ENCODE data around the gene CASK. TPM values are rescaled to one million over a fixed set of nuclear protein-coding genes. Genes with fewer than 3 reads are reported as not detected.
A peak's percentile ranks its signal among the peaks of the same experiment; 100 is the strongest.

CASK gene
- total and polyA plus RNA-seq, 4 experiments from 2014 or later: 3.8 to 116 (median 68.6) TPM

- peaks cover 42 to 89% (median 60%) of the 10 kb centered on the region in 4 donors for H3K4me1 Mint-ChIP-seq
- peaks cover 69% of the 10 kb centered on the region for H3K4me1 ChIP-seq (ENCODE audit: insufficient read depth, low read length)
- H3K36me3 Mint-ChIP-seq: no peaks in the 10 kb centered on the region
- H3K27me3 ChIP-seq (ENCODE audit: insufficient read depth, low read length): no peaks in the 10 kb centered on the region
- intact Hi-C loops (cut with micrococcal nuclease): no loop called here
- no peaks in the 10 kb centered on the region for H3K9me3 Mint-ChIP-seq
- peak in 1 of 5 donors; percentile 23 for DNase-seq
- H3K4me3 ChIP-seq (ENCODE audit: low read length in 2 of 2): no peak overlapping the region
- no peaks in the 10 kb centered on the region for H3K27me3 Mint-ChIP-seq
- H3K36me3 ChIP-seq (ENCODE audit: insufficient read depth, low read length): no peaks in the 10 kb centered on the region
- no peaks in the 10 kb centered on the region for H3K9me3 ChIP-seq (ENCODE audit: control insufficient read depth in 1 of 2, low read length in 2 of 2)
- ChIA-PET POLR2A (ENCODE audit: partially characterized antibody) (no interaction called here), CTCF (ENCODE audit: partially characterized antibody) (no interaction called here)
- peak overlapping the region in 2 of 8 donors; percentile 17 to 50 for H3K4me3 Mint-ChIP-seq
- H3K27ac ChIP-seq (ENCODE audit: low read depth, low read length): no peak overlapping the region
- peak overlapping the region in 6 of 7 donors; percentile 26 to 88 (median 72) for H3K27ac Mint-ChIP-seq
Measured at GRCh38 chrX:41868392-41868977, 54.9 kb downstream of the CASK start.

- H3K27me3 ChIP-seq (ENCODE audit: insufficient read depth, low read length): no peaks in the 10 kb centered on the region
- POLR2A ChIA-PET (ENCODE audit: partially characterized antibody): interaction anchor here (0.7 to 1.1 kb wide), 4 partner anchors 29 to 61 kb away, joined by 3 to 4 read pairs (median 3); no protein-coding TSS in a partner anchor
- no peak overlapping the region for H3K4me3 ChIP-seq (ENCODE audit: low read length in 2 of 2)
- Mint-ChIP-seq H3K9me3 (no peaks in the 10 kb centered on the region), H3K4me1 (peaks cover 34 to 64% (median 45%) of the 10 kb centered on the region in 4 donors), H3K27me3 (no peaks in the 10 kb centered on the region), H3K4me3 (peak overlapping the region in 6 of 8 donors; percentile 9 to 76 (median 54)), H3K27ac (peak overlapping the region in 6 of 7 donors; percentile 19 to 81 (median 66)), H3K36me3 (peaks cover 0 to 1% of the 10 kb centered on the region in 2 donors)
- no peaks in the 10 kb centered on the region for H3K9me3 ChIP-seq (ENCODE audit: control insufficient read depth in 1 of 2, low read length in 2 of 2)
- H3K27ac ChIP-seq (ENCODE audit: low read depth, low read length): no peak overlapping the region
- H3K4me1 ChIP-seq (ENCODE audit: insufficient read depth, low read length): peaks cover 45% of the 10 kb centered on the region
- intact Hi-C loops (cut with micrococcal nuclease): loop anchor here (5.0 kb wide), 1 partner anchor 59 kb away; the partner anchor contains the start of gene CASK
- DNase-seq: peak in 3 of 5 donors; percentile 8 to 23 (median 12)
- H3K36me3 ChIP-seq (ENCODE audit: insufficient read depth, low read length): no peaks in the 10 kb centered on the region
- CTCF ChIA-PET (ENCODE audit: partially characterized antibody): interaction anchor here (1.0 to 1.1 kb wide), 2 partner anchors 62 to 1080 kb away, joined by 3 read pairs; no protein-coding TSS in a partner anchor
Measured at GRCh38 chrX:41863343-41864203, 59.8 kb downstream of the CASK start.

GRCh38 chrX:41862562-41863184 lies 60.7 kb downstream of the CASK start:
- no peak for DNase-seq
- Mint-ChIP-seq H3K27me3 (no peaks in the 10 kb centered on the region), H3K4me3 (peak overlapping the region in 5 of 8 donors; percentile 9 to 71 (median 42)), H3K4me1 (peaks cover 31 to 64% (median 41%) of the 10 kb centered on the region in 4 donors), H3K27ac (peak overlapping the region; percentile 14 to 84 (median 61)), H3K9me3 (no peaks in the 10 kb centered on the region), H3K36me3 (peaks cover 0 to 1% of the 10 kb centered on the region in 2 donors)
- Histone ChIP-seq H3K4me3 (ENCODE audit: low read length in 2 of 2) (no peak overlapping the region), H3K9me3 (ENCODE audit: control insufficient read depth in 1 of 2, low read length in 2 of 2) (no peaks in the 10 kb centered on the region), H3K27ac (ENCODE audit: low read depth, low read length) (no peak overlapping the region), H3K4me1 (ENCODE audit: insufficient read depth, low read length) (peaks cover 48% of the 10 kb centered on the region), H3K36me3 (ENCODE audit: insufficient read depth, low read length) (no peaks in the 10 kb centered on the region), H3K27me3 (ENCODE audit: insufficient read depth, low read length) (no peaks in the 10 kb centered on the region)
- CTCF ChIA-PET (ENCODE audit: partially characterized antibody): interaction anchor here (1.0 kb wide), 1 partner anchor 1080 kb away, joined by 3 read pairs; no protein-coding TSS in a partner anchor
- intact Hi-C loops (cut with micrococcal nuclease): loop anchor here (5.0 kb wide), 1 partner anchor 60 kb away; the partner anchor contains the start of gene CASK
- POLR2A ChIA-PET (ENCODE audit: partially characterized antibody): interaction anchor here (0.7 to 1.1 kb wide), 4 partner anchors 30 to 62 kb away, joined by 3 to 4 read pairs (median 3); no protein-coding TSS in a partner anchor

- intact Hi-C loops (cut with micrococcal nuclease): no loop called here
- H3K4me1 ChIP-seq (ENCODE audit: insufficient read depth, low read length): peaks cover 35% of the 10 kb centered on the region
- ChIA-PET CTCF (ENCODE audit: partially characterized antibody) (no interaction called here), POLR2A (ENCODE audit: partially characterized antibody) (interaction anchor here (1.1 kb wide), 1 partner anchor 9 kb away, joined by 3 read pairs; no protein-coding TSS in a partner anchor)
- Mint-ChIP-seq H3K27ac (peak overlapping the region in 1 of 7 donors; percentile 41), H3K4me3 (no peak overlapping the region), H3K4me1 (peaks cover 19 to 50% (median 33%) of the 10 kb centered on the region in 4 donors), H3K27me3 (no peaks in the 10 kb centered on the region), H3K36me3 (peaks cover 6 to 9% of the 10 kb centered on the region in 2 donors), H3K9me3 (no peaks in the 10 kb centered on the region)
- no peaks in the 10 kb centered on the region for H3K36me3 ChIP-seq (ENCODE audit: insufficient read depth, low read length)
- H3K9me3 ChIP-seq (ENCODE audit: control insufficient read depth in 1 of 2, low read length in 2 of 2): no peaks in the 10 kb centered on the region
- H3K27me3 ChIP-seq (ENCODE audit: insufficient read depth, low read length): no peaks in the 10 kb centered on the region
- DNase-seq: no peak
- H3K27ac ChIP-seq (ENCODE audit: low read depth, low read length): no peak overlapping the region
- H3K4me3 ChIP-seq (ENCODE audit: low read length in 2 of 2): no peak overlapping the region
Measured at GRCh38 chrX:41858161-41858775, 65.1 kb downstream of the CASK start.

GRCh38 chrX:41857670-41858069 lies 65.7 kb downstream of the CASK start:
- Mint-ChIP-seq H3K36me3 (peaks cover 10 to 12% of the 10 kb centered on the region in 2 donors), H3K4me3 (peak overlapping the region in 2 of 8 donors; percentile 41 to 45), H3K4me1 (peaks cover 15 to 44% (median 28%) of the 10 kb centered on the region in 4 donors), H3K27ac (no peak overlapping the region), H3K9me3 (no peaks in the 10 kb centered on the region), H3K27me3 (no peaks in the 10 kb centered on the region)
- H3K4me3 ChIP-seq (ENCODE audit: low read length in 2 of 2): no peak overlapping the region
- no peak overlapping the region for H3K27ac ChIP-seq (ENCODE audit: low read depth, low read length)
- no peak for DNase-seq
- no peaks in the 10 kb centered on the region for H3K36me3 ChIP-seq (ENCODE audit: insufficient read depth, low read length)
- ChIA-PET CTCF (ENCODE audit: partially characterized antibody) (interaction anchor here (1.2 kb wide), 1 partner anchor 20 kb away, joined by 5 read pairs; no protein-coding TSS in a partner anchor), POLR2A (ENCODE audit: partially characterized antibody) (interaction anchor here (1.1 kb wide), 1 partner anchor 10 kb away, joined by 3 read pairs; no protein-coding TSS in a partner anchor)
- peaks cover 29% of the 10 kb centered on the region for H3K4me1 ChIP-seq (ENCODE audit: insufficient read depth, low read length)
- no peaks in the 10 kb centered on the region for H3K27me3 ChIP-seq (ENCODE audit: insufficient read depth, low read length)
- no peaks in the 10 kb centered on the region for H3K9me3 ChIP-seq (ENCODE audit: control insufficient read depth in 1 of 2, low read length in 2 of 2)
- intact Hi-C loops (cut with micrococcal nuclease): no loop called here

GRCh38 chrX:41846714-41847113 lies 76.6 kb downstream of the CASK start:
- ChIA-PET CTCF (ENCODE audit: partially characterized antibody) (no interaction called here), POLR2A (ENCODE audit: partially characterized antibody) (no interaction called here)
- H3K4me3 Mint-ChIP-seq: no peak overlapping the region
- Histone ChIP-seq H3K4me1 (ENCODE audit: insufficient read depth, low read length) (no peaks in the 10 kb centered on the region), H3K27ac (ENCODE audit: low read depth, low read length) (no peak overlapping the region), H3K36me3 (ENCODE audit: insufficient read depth, low read length) (peaks cover 14% of the 10 kb centered on the region), H3K9me3 (ENCODE audit: control insufficient read depth in 1 of 2, low read length in 2 of 2) (no peaks in the 10 kb centered on the region), H3K4me3 (ENCODE audit: low read length in 2 of 2) (no peak overlapping the region), H3K27me3 (ENCODE audit: insufficient read depth, low read length) (no peaks in the 10 kb centered on the region)
- H3K9me3 Mint-ChIP-seq: peaks cover 0 to 62% (median 48%) of the 10 kb centered on the region in 8 donors
- H3K27me3 Mint-ChIP-seq: no peaks in the 10 kb centered on the region
- no peak for DNase-seq
- H3K36me3 Mint-ChIP-seq: peaks cover 57 to 70% of the 10 kb centered on the region in 2 donors
- H3K27ac Mint-ChIP-seq: no peak overlapping the region
- H3K4me1 Mint-ChIP-seq: no peaks in the 10 kb centered on the region
- intact Hi-C loops (cut with micrococcal nuclease): no loop called here
